Uterus (tissue), 2 donors: ENCODE data around the gene NOTCH3.
A peak's percentile ranks its signal among the peaks of the same experiment; 100 is the strongest.

Source experiments
- CTCF ChIP-seq, 4 experiments: fragments of 200-600 bp in 2 of 4; fragments of 450-650 bp in 2 of 4; sonication (generic) in 2 of 4; IDR thresholded peaks; one replicate each; pipeline ENCODE4 v1.5.1; 2016 to 2019; ENCODE audit warnings: antibody characterized with exemption in 4 of 4, mild to moderate bottlenecking in 2 of 4, moderate library complexity in 1 of 4
- POLR2A ChIP-seq, 2 donors: fragments of 450-650 bp; IDR thresholded peaks; one replicate each; pipeline ENCODE4 v1.6.1; 2016; ENCODE audit warnings: antibody characterized with exemption in 2 of 2, mild to moderate bottlenecking in 1 of 2, moderate library complexity in 1 of 2

- TF ChIP-seq CTCF (IDR thresholded peaks at IDR 0.05): no peak
- TF ChIP-seq POLR2A (IDR thresholded peaks at IDR 0.05): peak; percentile 25 to 40
Observed at GRCh38 chr19:15200553-15201364, at the start of gene NOTCH3.
